Measurements from ENCODE around the gene VAV2.

The VAV2 gene

DNA sequence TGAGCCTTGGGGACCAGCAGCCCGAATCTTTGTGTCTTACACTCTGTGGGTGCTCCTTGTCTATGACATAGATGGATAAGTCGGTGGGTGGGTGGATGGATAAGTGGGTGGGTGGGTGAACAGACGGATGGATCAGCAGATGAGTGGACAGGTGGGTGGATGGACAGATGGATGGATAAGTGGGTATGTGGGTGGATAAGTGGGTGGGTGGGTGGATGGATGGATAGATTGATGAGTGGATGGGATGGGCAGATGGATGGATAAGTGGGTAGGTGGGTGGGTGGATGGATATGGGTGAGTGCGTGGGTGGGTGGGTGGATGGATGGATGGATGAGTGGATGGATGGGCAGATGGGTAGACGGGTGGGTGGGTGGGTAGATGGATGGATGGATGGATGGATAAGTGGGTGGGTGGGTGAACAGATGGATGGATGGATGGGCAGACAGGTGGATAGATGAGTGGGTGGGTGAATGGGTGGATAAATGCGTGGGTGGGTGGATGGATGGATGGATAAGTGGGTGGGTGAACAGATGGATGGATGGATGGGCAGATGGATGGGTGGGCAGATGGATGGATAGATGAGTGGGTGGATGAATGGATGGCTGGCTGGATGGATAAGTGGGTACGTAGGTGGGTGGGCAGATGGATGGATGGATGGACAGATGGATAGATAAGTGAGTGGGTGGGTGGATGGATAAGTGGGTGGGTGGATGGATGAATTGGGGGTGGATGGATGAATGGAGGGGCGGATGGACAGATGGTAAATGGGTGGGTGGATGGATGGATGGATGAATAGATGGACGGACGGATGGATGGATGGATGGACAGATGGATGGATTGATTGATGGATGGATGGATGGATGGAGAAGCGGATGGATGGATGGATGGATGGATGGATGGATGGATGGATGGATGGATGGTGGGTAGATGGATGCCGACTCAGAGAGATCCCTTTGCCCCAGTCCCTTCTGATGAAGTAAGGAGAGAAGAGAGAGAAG lies 121.2 kb downstream of the VAV2 start:
- DNase-seq, result no peak

DNA sequence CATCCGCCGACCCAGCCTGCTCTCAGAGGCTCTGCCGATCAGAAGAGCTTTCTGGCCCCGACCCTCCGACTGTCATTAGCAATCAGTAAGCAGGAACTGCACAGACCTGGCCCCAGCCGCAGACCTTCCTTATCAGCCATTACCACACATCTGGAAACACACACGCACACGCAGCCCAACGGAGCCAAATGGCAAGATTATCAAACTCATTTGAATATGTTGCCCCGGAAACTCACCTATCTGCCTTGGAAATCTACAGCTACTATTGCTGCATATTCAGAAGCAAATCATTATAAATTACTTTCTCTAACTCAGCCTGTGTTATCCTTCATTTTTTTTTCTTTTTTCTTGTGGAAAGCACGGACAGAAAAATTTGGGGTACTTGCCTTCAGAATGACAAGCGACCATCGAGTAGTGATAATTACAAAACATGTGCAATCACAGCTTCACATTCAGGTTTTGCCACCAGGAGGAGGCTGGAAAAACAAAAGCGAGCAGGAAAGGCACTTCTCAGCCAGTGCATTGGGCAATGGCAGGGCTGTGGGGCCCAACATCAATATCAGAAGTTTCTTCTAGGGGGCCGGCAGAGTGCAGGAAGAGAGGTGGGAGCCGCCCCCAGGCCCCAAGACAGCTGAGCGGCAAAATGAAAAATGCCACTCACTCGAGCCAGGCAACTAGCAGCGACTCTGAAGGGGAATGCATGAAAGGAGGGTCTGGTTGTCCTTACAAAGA lies 122.3 kb downstream of the VAV2 start:
- peak; percentile 12 for DNase-seq

DNA sequence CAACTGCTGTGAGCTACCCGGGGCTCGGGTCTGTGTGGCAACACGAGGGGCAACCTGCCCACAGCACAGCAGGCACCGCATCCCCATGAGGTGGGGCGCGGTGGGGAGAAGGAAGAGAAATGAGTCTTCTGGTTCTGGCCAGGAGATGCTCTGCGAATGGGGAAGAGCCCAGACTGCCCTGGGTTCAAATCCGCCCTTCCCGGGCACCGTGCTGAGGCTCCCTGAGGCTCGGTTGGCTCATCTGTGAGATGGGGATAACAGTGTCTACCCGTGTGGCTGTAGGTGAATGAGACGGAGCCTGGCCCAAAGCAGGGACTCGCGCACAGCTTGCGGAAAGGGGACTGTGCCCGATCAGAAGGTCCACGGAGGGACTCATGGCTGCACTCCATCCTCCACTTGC lies 123.9 kb downstream of the VAV2 start:
- no peak for DNase-seq

DNA sequence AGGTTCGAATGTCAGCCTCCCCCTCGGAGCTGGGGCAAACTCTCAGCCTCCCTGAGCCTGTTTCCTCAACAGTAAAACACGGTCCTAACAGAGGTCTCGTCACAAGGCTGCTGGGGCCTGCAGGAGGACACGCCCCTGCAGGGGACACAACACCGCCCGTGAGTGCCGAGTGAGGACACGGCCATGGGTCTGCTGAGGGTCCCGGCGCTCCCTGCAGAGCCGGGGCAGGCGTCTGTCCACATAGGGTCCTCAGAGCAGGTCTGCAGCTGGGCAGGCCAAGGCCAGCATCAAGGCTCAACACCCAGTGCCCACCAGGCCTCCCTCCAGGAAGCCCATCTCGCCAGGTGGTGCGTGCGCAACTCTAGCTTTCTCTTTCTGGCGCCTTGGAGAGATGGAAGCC lies 125.2 kb downstream of the VAV2 start:
- DNase-seq, result no peak

DNA sequence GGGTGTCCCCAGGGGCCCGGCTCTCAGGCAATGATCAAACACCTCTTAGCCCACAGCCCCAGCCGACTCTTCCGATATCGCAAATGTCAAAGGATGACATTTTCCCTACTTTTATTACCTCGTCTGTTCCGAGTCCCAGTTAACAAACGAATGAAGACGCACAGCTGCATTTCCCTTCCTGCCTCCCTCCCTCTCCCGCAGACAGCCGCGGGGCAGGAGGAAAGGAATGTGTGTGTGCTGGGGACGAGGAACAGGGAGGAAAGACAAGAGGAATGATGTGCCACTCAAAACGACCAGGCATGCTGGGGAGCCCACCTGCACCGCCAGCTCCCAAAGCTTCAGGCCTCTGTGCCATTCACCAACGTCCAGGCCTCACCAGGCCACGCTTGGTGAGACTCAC lies 128.1 kb downstream of the VAV2 start:
- DNase-seq, result no peak

DNA sequence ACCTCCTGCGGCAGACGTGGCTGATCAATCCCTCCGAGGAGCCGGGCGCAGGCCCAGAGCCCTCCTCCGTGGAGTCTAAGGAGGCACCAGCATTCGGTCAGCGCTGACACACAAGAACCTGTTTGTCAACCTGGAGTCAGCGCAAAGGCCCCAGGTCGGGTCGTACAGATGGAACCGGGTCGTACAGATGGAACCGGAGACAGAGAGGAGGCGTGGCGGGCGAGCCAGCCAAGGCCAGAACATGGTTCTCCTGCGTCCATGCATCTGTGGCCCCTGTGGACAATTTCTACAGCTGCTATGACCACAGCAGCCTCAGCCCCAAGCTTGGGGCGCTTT lies 128.9 kb downstream of the VAV2 start:
- no peak for DNase-seq

DNA sequence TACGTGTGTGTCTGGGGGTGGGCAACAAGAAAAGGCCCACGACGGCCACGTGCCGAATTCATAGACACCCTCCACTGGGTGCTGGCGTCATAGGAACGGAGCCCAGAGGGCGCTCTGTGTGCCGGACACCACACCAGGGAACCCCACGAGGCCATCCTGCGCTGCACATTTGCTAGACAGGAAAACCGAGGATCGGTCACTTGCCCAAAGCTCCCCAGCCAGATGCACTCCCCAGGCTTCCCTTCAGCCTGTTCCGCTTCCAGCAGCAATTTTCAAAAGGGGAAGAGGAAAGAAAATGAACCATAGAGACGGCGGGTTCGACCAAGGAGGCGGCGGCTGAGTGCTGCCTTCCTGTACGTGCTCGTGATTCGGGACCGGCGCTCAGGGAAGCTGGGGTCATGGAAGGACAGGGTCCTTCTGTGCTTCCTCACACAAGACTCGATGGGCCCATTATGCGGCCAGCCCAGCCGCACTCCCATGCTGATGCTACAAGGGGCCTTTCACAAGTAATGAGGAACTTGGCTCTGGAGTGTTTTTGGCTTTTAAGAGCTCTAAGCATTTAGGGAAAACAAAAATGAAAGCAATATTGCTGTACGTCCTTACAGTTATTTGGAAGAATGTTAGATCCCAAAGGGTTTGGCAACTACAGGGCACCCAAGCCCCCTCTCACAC lies 129.4 kb downstream of the VAV2 start:
- DNase-seq, result no peak

DNA sequence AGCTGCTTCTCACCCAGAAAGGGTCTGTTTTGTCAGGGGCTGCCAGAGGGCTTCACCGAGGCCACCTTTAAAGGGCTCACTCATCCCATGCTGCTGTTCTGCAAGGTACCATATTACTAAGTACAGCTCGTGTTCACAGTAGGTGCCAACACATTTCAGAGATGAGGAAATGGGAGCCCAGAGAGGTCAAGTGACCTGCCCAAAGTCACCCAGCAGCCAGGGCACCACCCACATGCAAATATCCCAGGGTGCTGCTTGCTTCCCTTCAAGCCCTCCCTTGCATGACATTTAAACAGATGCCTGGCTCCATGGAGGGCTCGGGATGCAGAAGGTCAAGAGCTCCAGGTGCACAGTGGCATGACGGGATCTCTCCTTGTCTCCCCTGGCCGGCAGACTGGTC lies 130.4 kb downstream of the VAV2 start:
- no peak for DNase-seq

DNA sequence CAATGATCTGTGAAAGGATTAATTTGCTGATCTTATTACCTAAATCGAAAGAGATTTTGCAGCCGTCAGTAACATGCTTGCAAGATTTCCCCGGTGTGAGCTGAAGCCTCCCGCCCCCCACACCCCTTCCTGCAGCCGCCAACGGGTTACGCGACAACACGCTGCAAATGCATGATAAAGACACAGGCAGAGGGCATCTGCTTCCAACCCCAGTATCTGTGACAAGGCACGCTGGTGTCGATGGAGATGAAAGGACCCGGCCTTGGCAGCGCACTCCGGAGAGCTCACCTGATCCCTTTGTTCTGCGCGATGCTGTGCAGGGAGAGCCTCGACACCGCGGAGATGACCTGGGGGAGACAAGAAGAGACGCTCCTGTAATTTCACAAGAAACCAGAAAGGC lies 131.0 kb downstream of the VAV2 start:
- DNase-seq, result no peak

DNA sequence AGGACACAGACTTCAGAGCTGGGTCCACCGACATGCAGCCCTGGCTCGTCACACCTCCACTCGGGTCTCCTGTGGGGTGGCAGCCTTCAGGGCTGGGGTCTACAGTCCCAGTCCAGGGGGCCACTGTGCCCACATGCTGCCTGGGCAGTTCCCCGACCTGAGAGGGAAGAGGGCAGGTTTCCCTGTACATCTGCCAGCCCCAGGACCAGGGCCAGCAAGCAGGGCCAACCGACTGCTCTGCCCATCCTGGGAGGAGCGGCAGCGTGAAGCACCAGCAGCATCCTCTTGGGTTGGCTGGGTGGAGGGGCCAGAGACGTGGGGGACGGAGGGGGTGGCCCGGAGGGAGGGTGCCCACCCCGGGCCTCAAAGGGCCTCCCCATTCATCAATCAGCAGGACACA lies 133.4 kb downstream of the VAV2 start:
- DNase-seq, result no peak

DNA sequence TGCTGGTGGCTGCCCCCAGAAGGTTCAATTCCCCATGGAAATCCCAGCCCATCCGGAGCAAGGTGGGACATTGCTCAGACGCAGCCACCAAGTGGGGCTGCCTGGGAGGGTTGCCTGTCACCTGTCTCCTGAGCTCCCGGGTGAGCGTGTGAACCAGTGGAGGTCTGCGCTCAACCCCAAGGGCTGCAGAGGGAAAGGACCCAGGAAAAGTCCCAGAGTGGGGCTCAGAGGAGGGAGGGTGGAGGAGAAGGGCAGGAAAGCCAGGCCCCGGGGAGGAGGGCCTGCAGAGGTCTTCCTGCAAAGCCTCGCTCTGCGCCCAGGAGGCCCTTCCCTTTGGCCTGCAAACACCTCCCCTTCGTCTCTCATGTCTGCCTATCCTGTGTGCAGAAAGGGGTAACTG lies 134.5 kb downstream of the VAV2 start:
- no peak for DNase-seq

DNA sequence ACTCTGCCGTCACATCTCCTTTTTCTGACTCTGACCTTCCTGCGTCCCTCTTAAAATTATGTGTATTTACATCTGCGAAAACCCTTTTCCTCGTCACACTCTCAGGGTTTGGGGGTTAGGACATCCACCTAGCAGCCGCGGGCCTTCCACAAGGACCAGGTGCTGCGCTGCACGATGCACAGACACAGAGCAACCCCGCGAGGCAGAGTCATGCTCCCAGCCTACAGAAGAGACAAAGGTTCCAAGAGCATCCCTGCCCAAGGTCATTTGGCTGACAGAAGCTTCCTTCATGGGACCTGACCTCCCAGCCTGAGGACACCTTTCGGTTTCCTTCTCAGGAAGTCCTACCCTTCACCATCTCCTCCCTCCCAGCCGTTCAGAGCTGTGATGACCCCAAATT lies 135.3 kb downstream of the VAV2 start:
- DNase-seq, result no peak

DNA sequence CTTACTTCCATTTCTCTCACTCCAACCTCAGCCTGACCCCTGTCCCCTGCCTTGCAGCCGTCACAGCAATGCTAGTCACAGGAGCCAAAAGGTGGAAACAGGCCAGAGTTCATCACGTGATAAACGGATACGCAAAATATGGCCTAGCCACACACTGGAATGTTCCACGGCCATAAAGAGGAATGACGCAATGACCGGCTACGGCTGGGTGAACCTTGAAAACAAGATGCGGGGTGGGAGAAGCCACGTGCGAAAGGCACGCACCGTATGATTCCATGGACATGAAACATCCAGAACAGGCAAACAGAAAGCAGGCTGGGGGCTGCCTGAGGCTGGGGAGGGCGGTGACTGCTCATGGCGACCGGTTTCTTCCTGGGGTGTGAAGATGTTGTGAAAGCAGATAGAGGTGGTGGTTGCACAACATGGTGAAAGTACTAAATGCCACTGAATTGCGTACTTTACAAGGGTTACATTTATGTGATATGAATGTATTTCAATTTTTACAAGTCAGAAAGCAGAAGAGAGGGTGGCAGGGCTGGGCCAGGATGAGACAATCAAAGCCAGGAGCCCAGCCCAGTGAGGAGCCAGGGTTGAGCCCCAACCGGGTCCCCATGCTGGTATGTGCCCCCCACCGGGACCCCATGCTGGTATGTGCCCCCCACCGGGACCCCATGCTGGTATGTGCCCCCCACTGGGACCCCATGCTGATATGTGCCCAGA lies 136.2 kb downstream of the VAV2 start:
- no peak for DNase-seq

DNA sequence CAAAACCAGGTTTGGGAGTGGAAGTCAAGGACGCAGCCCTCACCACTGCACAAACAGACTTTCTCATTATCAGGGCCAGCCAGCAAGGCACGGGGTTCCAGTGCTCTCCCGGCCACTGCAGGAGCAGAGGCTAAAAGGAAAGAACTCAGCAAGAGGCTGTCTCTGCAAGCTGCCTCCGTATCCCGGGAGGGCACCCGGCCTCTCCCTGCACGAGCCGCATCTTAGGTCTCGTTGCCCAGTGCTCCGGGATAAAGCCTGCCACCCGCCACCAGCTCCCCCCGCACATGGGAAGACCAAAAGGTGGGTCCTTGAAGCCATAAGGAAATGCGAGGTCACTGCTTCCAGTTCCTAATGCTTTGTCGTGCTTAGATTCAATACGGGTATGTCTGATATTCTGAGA lies 136.8 kb downstream of the VAV2 start:
- DNase-seq, result no peak

DNA sequence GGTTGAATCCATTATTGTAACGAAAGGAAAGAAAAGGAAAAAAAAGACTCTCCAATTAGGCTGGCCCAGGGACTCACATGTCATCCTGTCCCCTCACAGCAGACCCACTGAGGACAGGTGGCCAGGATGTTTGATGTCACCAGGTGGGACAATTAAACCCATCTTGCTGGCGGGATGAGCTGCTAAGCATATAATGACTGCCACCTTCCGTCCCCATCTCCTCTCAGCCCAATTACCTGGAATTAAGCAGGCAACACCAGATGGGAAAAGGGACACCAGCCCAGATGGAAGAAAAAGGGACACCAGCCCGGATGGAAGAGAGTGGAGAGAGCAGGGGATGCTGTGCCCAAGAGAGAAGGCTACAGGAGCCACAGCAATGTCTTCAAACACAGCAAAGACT lies 137.4 kb downstream of the VAV2 start:
- no peak for DNase-seq

DNA sequence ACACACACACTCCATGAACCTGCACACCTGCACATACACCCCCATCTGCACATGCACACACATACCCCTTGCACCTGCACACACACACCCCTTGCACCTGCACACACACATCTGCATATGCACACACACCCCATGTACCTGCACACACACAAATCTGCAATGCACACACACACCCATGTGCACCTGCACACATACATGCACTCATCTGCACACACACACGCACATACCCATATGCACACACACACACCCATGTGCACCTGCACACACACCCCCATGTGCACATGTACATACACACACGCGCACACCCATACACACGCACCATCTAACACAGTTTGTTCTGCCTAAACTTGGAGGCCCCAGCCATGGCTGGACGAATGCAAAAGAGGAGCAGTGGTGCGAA lies 138.1 kb downstream of the VAV2 start:
- DNase-seq, result no peak

DNA sequence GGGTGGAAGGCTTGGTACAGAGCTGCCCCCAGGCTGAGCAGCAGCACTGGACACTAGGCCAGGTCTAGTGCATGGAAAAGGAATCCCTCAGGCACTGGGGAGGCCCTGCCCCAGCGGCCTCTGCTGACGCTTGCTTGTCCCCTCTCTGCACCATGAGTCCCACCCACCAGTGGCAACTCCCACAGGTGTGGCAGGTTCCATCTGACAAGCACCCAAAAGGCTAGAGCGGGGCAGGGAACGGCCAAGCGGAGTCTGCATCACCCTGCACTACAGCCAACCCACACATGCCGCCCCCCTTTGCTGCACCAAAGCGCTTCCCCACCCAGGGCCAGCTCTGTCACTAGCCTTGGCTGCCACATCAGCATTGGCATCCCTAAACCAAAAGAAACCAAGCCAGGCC lies 138.8 kb downstream of the VAV2 start:
- DNase-seq, result no peak

DNA sequence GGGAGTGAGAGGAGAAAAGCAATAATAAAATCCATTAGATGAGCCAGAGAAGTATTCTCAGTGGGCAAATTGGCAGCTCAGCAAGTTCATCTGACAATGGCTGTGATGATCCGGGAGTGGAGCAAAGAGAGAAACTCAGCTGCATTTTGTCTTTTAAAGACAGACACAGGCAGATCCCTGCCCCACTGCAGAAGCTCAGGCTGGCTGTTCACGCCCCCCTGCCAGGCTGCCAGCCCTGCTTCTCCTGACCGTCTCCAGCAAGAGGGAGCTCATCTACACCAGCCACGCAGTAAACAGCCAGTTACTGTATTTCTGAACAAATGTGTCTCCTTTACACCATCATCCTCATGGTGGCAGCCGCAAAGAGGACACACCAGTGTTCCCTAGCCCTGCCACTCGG lies 139.7 kb downstream of the VAV2 start:
- DNase-seq, result no peak

DNA sequence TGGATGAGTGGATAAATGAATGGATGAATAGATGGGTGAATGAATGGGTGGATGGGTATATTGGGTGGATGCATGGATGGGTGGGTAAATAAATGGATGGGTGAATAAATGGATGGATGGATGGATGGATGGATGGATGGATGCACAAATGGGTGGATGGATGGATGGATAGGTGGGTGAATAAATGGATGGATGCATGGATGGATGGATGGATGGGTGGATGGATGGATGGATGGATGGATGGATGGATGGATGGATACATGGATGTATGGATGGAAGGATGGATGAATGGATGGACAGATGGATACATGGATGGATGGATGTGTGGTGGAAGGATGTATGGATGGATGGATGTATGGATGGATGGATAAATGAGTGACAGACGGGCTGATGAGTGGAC lies 140.4 kb downstream of the VAV2 start:
- DNase-seq, result no peak

DNA sequence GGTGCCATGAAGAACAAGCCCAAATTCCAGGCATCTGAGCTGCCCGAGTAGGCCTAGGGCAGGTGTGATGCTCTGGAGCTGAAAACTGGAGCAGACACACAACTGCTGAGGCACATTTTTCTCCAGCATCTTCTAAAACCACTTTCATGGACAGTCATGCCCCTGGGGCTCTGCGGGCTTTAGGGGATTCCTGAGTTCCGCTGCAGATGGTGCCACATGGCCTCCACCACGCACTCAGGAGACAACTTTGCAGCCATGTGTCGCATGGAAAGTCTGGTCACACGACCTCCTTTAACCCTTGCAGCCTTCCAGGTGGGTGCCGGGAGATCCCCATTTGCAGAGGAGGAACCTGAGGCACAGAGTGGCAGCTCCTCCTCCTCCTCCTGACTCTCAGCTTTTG lies 141.2 kb downstream of the VAV2 start:
- no peak for DNase-seq

DNA sequence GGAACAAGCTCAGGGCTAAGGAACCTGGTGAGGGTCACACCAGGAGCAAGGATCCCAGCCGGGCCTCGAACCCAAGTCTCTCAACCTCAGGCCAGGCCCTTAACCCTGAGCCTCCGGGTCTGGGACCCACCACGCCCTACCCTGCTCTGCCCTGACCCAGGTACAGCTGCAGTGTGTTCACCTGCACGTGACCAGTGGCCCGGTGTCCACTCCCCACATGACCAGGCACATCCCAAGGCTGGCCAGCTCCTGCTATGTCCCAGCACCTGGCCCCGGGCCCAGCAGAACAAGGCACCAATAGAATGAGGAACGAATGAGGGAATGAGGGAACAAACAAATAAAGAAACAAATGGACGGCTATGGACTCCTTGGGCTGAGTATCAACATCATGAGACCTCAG lies 142.0 kb downstream of the VAV2 start:
- DNase-seq, result no peak

DNA sequence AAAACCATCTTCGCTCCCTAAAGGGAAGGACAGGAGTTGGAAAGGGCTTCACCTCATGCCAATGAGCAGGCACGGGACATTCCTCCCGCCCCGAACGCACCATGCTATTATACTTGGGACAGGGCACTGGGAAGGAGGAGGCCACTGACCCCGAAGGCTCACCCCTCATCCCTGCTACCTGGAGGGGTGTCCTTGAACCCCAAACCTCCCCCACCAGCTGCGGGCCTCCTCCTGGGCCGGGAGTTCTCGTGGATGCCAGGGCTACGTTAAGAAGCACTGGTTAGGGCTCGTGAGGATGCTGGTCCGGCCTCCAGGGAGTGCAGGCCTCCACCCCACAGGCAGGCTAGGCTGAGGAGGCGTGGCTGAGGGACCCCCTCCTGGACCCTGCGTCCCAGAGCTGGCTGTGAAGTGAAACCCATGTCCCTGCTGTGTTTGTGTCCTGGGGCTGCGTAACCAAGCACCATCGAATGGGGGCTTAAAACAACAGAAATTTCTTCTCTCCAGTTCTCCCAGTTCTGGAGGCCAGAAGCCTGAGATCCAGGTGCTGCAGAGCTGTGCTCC lies 142.9 kb downstream of the VAV2 start:
- DNase-seq, result no peak
